Measurements from ENCODE around the gene DEDD. TPM values are rescaled to one million over a fixed set of nuclear protein-coding genes. Genes with fewer than 3 reads are reported as not detected.
A peak's percentile ranks its signal among the peaks of the same experiment; 100 is the strongest.

The DEDD gene
- total and polyA plus RNA-seq, 2 of the 4 experiments (the other 2 are of a cell fraction) = 40.2 to 47.9 TPM

DNA sequence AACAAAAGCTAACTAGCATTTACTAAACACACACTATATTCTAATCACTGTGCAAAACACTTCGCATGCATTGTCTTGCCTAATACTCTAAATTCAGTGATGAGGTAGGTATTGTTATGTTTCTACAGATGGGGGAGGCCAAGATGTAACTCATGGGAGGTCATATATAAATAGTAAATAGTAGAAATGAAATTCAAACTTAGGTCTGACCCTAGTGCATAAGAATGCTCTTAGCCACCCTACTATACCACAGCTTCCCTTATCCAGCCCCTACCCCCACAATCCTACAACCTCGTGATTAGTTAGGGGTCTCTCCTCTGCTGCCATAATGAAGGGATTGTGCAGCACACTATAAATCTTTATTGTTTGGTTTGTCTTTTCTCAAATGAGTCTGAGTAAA lies 17.9 kb downstream of the DEDD start:
- H2AFZ ChIP-seq (replicated peaks; ENCODE audit: low read length, poor library complexity) = no peak overlapping the region
- BruUV-seq (replicated peaks) = no TSS peak
- H3K9me1 ChIP-seq (ENCODE audit: insufficient read depth, low read length) = peaks cover 27% of the 10 kb centered on the region
- peak overlapping the region; percentile 66 for H2BK5ac ChIP-seq (ENCODE audit: low read depth, low read length, poor library complexity, severe bottlenecking)
- H2BK20ac ChIP-seq (ENCODE audit: low read depth, low read length) = no peak overlapping the region
- peak overlapping the region in 1 of 2 experiments; percentile 36; a peak in 1 of 4 replicates for H4K8ac ChIP-seq (ENCODE audit: low read depth in 2 of 2, low read length in 2 of 2)
- no peak overlapping the region for H3K23ac ChIP-seq (ENCODE audit: low read depth, low read length)
- H3K14ac ChIP-seq (replicated peaks; ENCODE audit: low read depth, low read length) = no peak overlapping the region
- no peak overlapping the region for H2AK9ac ChIP-seq (replicated peaks; ENCODE audit: low read depth, low read length, poor library complexity)
- H3K4ac ChIP-seq (ENCODE audit: low read depth, low read length) = 0 out of 2 replicates have a peak overlapping the region, but pooled peaks have one; percentile 39
- peak overlapping the region; percentile 52; the same call in 1 of the 2 replicates for H3K4me2 ChIP-seq (ENCODE audit: low read depth, low read length)
- H3K79me1 ChIP-seq (ENCODE audit: low read depth in 1 of 2, low read length in 2 of 2) = peaks cover 23 to 83% of the 10 kb centered on the region in 2 experiments
- H4K5ac ChIP-seq (ENCODE audit: low read depth, low read length) = no peak overlapping the region
- TF ChIP-seq RAD21 (IDR thresholded peaks at IDR 0.05; ENCODE audit: low read length) (no peak), CEBPB (IDR thresholded peaks at IDR 0.05; ENCODE audit: low read depth, low read length) (peak; percentile 55; the same call in 1 of the 2 replicates), MXI1 (IDR thresholded peaks at IDR 0.05; ENCODE audit: borderline replicate concordance, low read depth, low read length) (no peak), SMC3 (IDR thresholded peaks at IDR 0.05; ENCODE audit: low read depth, low read length) (no peak), RCOR1 (IDR thresholded peaks at IDR 0.05; ENCODE audit: insufficient replicate concordance, low read length) (no peak)
- TF ChIP-seq, protein P1, sequence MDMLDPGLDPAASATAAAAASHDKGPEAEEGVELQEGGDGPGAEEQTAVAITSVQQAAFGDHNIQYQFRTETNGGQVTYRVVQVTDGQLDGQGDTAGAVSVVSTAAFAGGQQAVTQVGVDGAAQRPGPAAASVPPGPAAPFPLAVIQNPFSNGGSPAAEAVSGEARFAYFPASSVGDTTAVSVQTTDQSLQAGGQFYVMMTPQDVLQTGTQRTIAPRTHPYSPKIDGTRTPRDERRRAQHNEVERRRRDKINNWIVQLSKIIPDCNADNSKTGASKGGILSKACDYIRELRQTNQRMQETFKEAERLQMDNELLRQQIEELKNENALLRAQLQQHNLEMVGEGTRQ (IDR thresholded peaks at IDR 0.05; ENCODE audit: low read depth, low read length) = no peak
- H3K36me3 ChIP-seq (ENCODE audit: control insufficient read depth, insufficient read depth, low read length) = peaks cover 7% of the 10 kb centered on the region
- H3K4me3 ChIP-seq (ENCODE audit: insufficient read depth, low read depth, low read length) = no peak overlapping the region
- WGBS, 2 experiments (ENCODE audit: extremely low coverage in 2 of 2, insufficient read length in 1 of 2) = no CpG with 5 or more reads among the region's 2 CpGs
- H2BK15ac ChIP-seq (ENCODE audit: low read depth, low read length) = no peak overlapping the region
- ATAC-seq (ENCODE audit: low read depth) (no peak), DNase-seq (peak; percentile 60)
- H4K91ac ChIP-seq (ENCODE audit: insufficient read depth, low read depth, low read length) = no peak overlapping the region
- no peak overlapping the region for H3K56ac ChIP-seq (ENCODE audit: extremely low read depth, insufficient read depth, low read length)
- peaks cover 47% of the 10 kb centered on the region for H4K20me1 ChIP-seq (ENCODE audit: insufficient read depth, low read length)
- H3K18ac ChIP-seq (ENCODE audit: low read depth, low read length) = no peak overlapping the region
- peak overlapping the region; percentile 32 for H2BK120ac ChIP-seq (ENCODE audit: low read depth, low read length)
- intact Hi-C loops (cut with micrococcal nuclease) = no loop called here
- H3K9me3 ChIP-seq (ENCODE audit: control insufficient read depth, insufficient read depth, low read length) = no peaks in the 10 kb centered on the region
- H3K27me3 ChIP-seq (ENCODE audit: control insufficient read depth, insufficient read depth, low read length) = no peaks in the 10 kb centered on the region
- H2AK5ac ChIP-seq (ENCODE audit: low read depth, low read length) = no peak overlapping the region
- no peak overlapping the region for H3K9ac ChIP-seq (ENCODE audit: low read depth, low read length)
- POLR2A ChIA-PET (ENCODE audit: unreplicated experiment) = no interaction called here
- no peak overlapping the region for H3K27ac ChIP-seq (ENCODE audit: insufficient read depth, low read length)
- H3K4me1 ChIP-seq (ENCODE audit: control insufficient read depth, insufficient read depth, low read length) = peaks cover 12% of the 10 kb centered on the region
- in situ Hi-C loops (cut with MboI; ENCODE audit: low sequenced_read_pairs) = no loop called here
- dilution Hi-C loops (cut with HindIII; ENCODE audit: low sequenced_read_pairs, unreplicated experiment) = no loop called here
- CTCF ChIA-PET = interaction anchor here (0.6 kb wide), 1 partner anchor 124 kb away, joined by 3 read pairs; no protein-coding TSS in a partner anchor
